ENCODE measurements around the gene HSPA8.

DNA sequence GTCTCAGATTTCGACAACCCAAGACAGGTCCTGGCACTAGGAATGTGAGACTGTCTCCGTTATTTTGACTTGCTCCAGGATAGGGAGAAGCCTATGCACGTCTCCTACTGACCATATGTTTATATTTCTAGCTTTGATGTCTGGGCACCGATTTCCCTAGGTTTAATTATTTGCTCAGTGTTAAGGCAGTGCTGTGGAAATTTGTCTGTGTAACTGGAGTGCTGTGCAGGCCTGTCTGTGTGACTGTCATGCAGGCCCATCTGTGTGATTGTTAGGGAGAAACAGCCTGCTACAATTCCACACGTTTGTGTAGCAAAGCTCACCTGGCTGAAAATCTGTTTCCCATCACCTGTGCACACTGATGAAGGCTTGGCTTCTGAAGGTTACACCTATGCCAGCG is 29.6 kb upstream of the HSPA8 start:
- TF ChIP-seq, protein P1, sequence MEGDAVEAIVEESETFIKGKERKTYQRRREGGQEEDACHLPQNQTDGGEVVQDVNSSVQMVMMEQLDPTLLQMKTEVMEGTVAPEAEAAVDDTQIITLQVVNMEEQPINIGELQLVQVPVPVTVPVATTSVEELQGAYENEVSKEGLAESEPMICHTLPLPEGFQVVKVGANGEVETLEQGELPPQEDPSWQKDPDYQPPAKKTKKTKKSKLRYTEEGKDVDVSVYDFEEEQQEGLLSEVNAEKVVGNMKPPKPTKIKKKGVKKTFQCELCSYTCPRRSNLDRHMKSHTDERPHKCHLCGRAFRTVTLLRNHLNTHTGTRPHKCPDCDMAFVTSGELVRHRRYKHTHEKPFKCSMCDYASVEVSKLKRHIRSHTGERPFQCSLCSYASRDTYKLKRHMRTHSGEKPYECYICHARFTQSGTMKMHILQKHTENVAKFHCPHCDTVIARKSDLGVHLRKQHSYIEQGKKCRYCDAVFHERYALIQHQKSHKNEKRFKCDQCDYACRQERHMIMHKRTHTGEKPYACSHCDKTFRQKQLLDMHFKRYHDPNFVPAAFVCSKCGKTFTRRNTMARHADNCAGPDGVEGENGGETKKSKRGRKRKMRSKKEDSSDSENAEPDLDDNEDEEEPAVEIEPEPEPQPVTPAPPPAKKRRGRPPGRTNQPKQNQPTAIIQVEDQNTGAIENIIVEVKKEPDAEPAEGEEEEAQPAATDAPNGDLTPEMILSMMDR (IDR thresholded peaks at IDR 0.05), result no peak
- TF ChIP-seq POLR2AphosphoS5 (IDR thresholded peaks at IDR 0.05) (no peak), POLR2A (IDR thresholded peaks at IDR 0.05) (no peak), EP300 (IDR thresholded peaks at IDR 0.05) (no peak)

All from stomach (tissue), 4 donors.